Left renal cortex interstitium (tissue), 4 donors: ENCODE measurements around the gene CDKN2B-AS1. TPM values are rescaled to one million over a fixed set of nuclear protein-coding genes. Genes with fewer than 3 reads are reported as not detected.

ENCODE experiments used
- DNase-seq, 4 donors: peaks; one replicate each; pipeline ENCODE4 v3.0.0-alpha.2; 2013; ENCODE audit warnings: low read depth in 4 of 4, low spot score in 2 of 4, missing footprints in 1 of 4
- polyA plus RNA-seq, 4 donors: library from polyadenylated mRNA; unstranded; fragments of 120-200 nt; gene quantifications; one replicate each; pipeline ENCODE4 v1.2.1, GENCODE V29; 2013; ENCODE audit not compliant: insufficient read length in 4 of 4

The CDKN2B-AS1 gene
- polyA plus RNA-seq, 4 donors = 0.06 to 0.18 (median 0.16) TPM; not detected in 1

- DNase-seq = no peak
These were observed 120.4 kb downstream of the CDKN2B-AS1 start for GRCh38 chr9:22114956-22115355.

GRCh38 chr9:22116758-22117157 is 122.2 kb downstream of the CDKN2B-AS1 start:
- DNase-seq = no peak

- peak in 1 of 4 donors; percentile 6 for DNase-seq
These were observed 123.2 kb downstream of the CDKN2B-AS1 start for GRCh38 chr9:22117511-22118384.

- no peak for DNase-seq
These were observed 124.4 kb downstream of the CDKN2B-AS1 start for GRCh38 chr9:22118810-22119521.

GRCh38 chr9:22119522-22120158 is 125.0 kb downstream of the CDKN2B-AS1 start:
- no peak for DNase-seq

- DNase-seq = no peak
These were observed 125.6 kb downstream of the CDKN2B-AS1 start for GRCh38 chr9:22120159-22120549.

- no peak for DNase-seq
These were observed 126.0 kb downstream of the CDKN2B-AS1 start for GRCh38 chr9:22120595-22120994.

- no peak for DNase-seq
These were observed 129.8 kb downstream of the CDKN2B-AS1 start for GRCh38 chr9:22124263-22125011.

- DNase-seq = no peak
These were observed 134.5 kb downstream of the CDKN2B-AS1 start for GRCh38 chr9:22129133-22129532.

- DNase-seq = no peak
These were observed 135.0 kb downstream of the CDKN2B-AS1 start for GRCh38 chr9:22129633-22130032.

GRCh38 chr9:22131817-22132216 is 137.2 kb downstream of the CDKN2B-AS1 start:
- no peak for DNase-seq

GRCh38 chr9:22134390-22134789 is 139.8 kb downstream of the CDKN2B-AS1 start:
- no peak for DNase-seq

- no peak for DNase-seq
These were observed 142.0 kb downstream of the CDKN2B-AS1 start for GRCh38 chr9:22136461-22137096.

GRCh38 chr9:22138956-22139660 is 144.5 kb downstream of the CDKN2B-AS1 start:
- no peak for DNase-seq

- DNase-seq = no peak
These were observed 147.3 kb downstream of the CDKN2B-AS1 start for GRCh38 chr9:22141908-22142307.

- DNase-seq = no peak
These were observed 148.1 kb downstream of the CDKN2B-AS1 start for GRCh38 chr9:22142671-22143070.

- no peak for DNase-seq
These were observed 149.4 kb downstream of the CDKN2B-AS1 start for GRCh38 chr9:22143799-22144625.

GRCh38 chr9:22146604-22147003 is 152.0 kb downstream of the CDKN2B-AS1 start:
- no peak for DNase-seq
